Chondrocyte (in vitro differentiated cells): ENCODE measurements around the gene EXOC2. TPM values are rescaled to one million over a fixed set of nuclear protein-coding genes. Genes with fewer than 3 reads are reported as not detected.

Experiments
- DNase-seq: peaks from one replicate; pipeline ENCODE4 v3.0.0; 2021; ENCODE audit warnings: mixed read lengths, low spot score
- H3K27ac Mint-ChIP-seq: one replicate; pipeline ENCODE4 v1.8.0; 2021; ENCODE audit warnings: mild to moderate bottlenecking, moderate library complexity, mixed read lengths; ENCODE audit not compliant: unreplicated experiment
- H3K27me3 Mint-ChIP-seq: 2 replicates; pipeline ENCODE4 v1.8.0; 2021; ENCODE audit warnings: low read depth, mixed read lengths
- H3K36me3 Mint-ChIP-seq: 2 replicates; pipeline ENCODE4 v1.8.0; 2021; ENCODE audit warnings: low read depth, mixed read lengths
- H3K4me1 Mint-ChIP-seq: 2 replicates; pipeline ENCODE4 v1.8.0; 2021; ENCODE audit warnings: low read depth, mild to moderate bottlenecking, mixed read lengths
- H3K4me3 Mint-ChIP-seq: one replicate; pipeline ENCODE4 v1.8.0; 2021; ENCODE audit warnings: mild to moderate bottlenecking, moderate library complexity, mixed read lengths; ENCODE audit not compliant: unreplicated experiment
- H3K9me3 Mint-ChIP-seq: 2 replicates; pipeline ENCODE4 v1.8.0; 2021; ENCODE audit warnings: low read depth, mixed read lengths
- total RNA-seq: library from RNA; stranded (reverse); gene quantifications from 3 replicates; pipeline ENCODE4 v1.2.1, GENCODE V29; 2021
- TF ChIP-seq, protein P1 (sequence below): fragments of 200-600 bp; sonication (generic); IDR thresholded peaks from 2 replicates; pipeline ENCODE4 v1.5.0; 2021; ENCODE audit warnings: antibody characterized with exemption, mild to moderate bottlenecking, moderate library complexity

Gene EXOC2
- total RNA-seq, 1 donor from 2014 or later, result 27.5 TPM

DNA sequence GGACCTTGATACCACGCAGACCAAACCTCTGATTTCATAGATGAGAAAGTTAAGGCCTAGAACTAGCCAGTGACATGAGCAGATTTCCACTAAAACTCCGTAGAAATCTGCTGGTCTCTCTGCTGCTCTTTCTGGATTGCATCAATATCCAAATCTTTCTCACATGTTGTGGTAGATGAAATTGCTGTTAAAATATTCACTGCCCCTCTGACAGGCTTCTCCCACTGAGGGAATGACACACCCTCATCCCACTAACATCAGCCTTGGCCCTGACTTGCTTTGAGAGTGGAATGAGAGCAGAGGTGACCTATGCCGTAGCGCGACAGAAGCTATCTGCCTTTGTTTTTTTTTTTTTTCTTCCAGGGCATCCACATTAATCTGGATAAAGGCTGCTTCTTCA is 20.4 kb upstream of the EXOC2 start:
- Mint-ChIP-seq H3K27ac (no peak overlapping the region), H3K4me1 (peaks cover 16% of the 10 kb centered on the region), H3K4me3 (no peak overlapping the region), H3K9me3 (no peaks in the 10 kb centered on the region), H3K27me3 (peaks cover 10% of the 10 kb centered on the region), H3K36me3 (peaks cover 1% of the 10 kb centered on the region)
- no peak for DNase-seq
- TF ChIP-seq, protein P1, sequence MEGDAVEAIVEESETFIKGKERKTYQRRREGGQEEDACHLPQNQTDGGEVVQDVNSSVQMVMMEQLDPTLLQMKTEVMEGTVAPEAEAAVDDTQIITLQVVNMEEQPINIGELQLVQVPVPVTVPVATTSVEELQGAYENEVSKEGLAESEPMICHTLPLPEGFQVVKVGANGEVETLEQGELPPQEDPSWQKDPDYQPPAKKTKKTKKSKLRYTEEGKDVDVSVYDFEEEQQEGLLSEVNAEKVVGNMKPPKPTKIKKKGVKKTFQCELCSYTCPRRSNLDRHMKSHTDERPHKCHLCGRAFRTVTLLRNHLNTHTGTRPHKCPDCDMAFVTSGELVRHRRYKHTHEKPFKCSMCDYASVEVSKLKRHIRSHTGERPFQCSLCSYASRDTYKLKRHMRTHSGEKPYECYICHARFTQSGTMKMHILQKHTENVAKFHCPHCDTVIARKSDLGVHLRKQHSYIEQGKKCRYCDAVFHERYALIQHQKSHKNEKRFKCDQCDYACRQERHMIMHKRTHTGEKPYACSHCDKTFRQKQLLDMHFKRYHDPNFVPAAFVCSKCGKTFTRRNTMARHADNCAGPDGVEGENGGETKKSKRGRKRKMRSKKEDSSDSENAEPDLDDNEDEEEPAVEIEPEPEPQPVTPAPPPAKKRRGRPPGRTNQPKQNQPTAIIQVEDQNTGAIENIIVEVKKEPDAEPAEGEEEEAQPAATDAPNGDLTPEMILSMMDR, result no peak

DNA sequence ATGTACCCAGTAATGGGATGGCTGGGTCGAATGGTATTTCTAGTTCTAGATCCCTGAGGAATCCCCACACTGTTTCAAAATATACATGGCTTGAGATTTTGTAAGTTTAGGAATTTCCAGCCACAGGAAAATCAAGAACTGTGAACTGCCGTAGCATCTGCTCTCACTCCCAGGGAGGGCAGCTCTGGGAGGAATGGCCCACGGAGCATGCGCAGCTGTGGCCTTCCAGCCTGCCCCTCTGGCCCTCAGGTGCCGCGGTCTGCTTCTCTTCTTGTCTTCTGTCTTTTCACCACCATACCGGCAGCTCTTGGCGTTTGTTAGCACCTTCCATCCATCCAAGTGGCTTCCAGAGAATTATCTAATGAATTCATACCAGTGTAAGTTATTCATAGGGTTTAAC is 19.9 kb upstream of the EXOC2 start:
- Mint-ChIP-seq H3K27me3 (peaks cover 6% of the 10 kb centered on the region), H3K27ac (no peak overlapping the region)

DNA sequence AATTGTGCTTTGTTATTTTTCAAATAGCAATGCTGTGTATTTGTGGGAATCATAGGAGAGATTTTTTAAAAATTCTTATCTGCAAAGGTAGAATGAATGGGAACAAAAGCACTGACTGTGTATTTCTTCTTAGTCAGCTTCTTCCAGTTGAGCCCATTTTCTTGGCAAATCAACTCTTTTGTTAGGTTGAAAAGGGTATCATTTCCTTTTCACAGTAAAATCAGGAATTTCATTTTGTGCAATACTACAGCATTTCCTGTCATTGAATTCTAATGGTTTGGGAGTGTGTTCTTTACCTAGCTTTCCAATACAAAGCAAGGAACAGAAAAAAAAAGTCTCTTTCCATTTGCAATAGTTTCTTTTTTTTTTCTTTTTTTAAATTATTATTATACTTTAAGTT is 19.0 kb upstream of the EXOC2 start:
- peaks cover 19% of the 10 kb centered on the region for H3K4me1 Mint-ChIP-seq
- H3K27me3 Mint-ChIP-seq, result no peaks in the 10 kb centered on the region
- H3K36me3 Mint-ChIP-seq, result no peaks in the 10 kb centered on the region

More for the DNA sequence above, 19.9 kb upstream of the EXOC2 start:
- H3K4me1 Mint-ChIP-seq, result peaks cover 16% of the 10 kb centered on the region
- peaks cover 1% of the 10 kb centered on the region for H3K36me3 Mint-ChIP-seq
- H3K9me3 Mint-ChIP-seq, result no peaks in the 10 kb centered on the region
- TF ChIP-seq, protein P1, result no peak
- no peak overlapping the region for H3K4me3 Mint-ChIP-seq
- no peak for DNase-seq

DNA sequence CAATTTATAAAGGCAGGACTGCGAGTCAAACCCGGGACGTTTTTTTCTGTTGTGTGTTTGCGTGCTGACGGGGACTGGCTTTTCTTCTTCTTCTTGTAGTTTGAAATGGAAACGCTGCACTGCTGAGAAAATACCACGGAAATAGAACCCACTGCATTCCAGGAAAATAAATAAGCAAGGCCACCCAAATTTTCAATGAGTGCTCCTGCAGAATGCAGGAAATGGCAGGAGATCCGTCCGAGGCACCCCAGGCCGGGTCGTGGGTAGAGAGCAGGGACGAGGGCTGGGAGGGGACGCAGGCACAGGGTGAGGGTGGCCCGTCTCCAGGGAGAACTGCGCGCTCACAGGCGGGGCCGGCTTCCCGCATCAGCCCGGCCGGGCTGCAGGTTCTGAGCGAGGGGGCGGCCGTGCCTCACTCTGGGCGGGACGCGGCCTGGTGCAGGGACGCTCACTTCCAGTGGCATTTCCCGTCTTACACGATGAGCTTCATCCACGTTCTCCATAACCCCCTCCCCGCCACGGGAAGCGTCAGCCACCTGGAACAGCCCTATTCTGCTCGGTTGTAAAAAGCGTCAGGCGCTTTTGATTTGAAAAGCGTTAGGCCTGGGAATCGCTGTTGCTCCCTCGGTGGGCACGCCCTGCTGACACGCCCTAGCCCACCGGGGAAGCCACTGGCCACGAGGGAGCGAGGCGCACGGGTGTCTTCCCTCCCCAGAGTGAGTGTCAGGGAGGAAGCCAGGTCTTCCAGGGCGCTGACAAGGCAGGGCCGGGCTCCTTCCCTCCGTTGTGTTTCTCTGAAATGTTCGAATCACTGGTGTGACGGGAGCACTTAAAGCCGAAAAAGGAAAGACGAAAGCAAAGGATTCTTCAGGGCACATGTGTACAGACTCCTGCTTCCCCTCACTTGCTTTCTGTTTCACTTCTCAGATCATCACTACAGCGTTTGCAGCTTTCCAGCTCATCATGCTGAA is 17.9 kb upstream of the EXOC2 start:
- Mint-ChIP-seq H3K4me1 (peaks cover 29% of the 10 kb centered on the region), H3K9me3 (no peaks in the 10 kb centered on the region), H3K27me3 (no peaks in the 10 kb centered on the region), H3K36me3 (no peaks in the 10 kb centered on the region), H3K4me3 (peak overlapping the region; percentile 88), H3K27ac (peak overlapping the region; percentile 92)
- no peak for DNase-seq
- TF ChIP-seq, protein P1, result peak; percentile 12

More for the DNA sequence above, 19.0 kb upstream of the EXOC2 start:
- DNase-seq, result no peak
- Mint-ChIP-seq H3K4me3 (no peak overlapping the region), H3K9me3 (no peaks in the 10 kb centered on the region), H3K27ac (no peak overlapping the region)
- TF ChIP-seq, protein P1, result no peak

DNA sequence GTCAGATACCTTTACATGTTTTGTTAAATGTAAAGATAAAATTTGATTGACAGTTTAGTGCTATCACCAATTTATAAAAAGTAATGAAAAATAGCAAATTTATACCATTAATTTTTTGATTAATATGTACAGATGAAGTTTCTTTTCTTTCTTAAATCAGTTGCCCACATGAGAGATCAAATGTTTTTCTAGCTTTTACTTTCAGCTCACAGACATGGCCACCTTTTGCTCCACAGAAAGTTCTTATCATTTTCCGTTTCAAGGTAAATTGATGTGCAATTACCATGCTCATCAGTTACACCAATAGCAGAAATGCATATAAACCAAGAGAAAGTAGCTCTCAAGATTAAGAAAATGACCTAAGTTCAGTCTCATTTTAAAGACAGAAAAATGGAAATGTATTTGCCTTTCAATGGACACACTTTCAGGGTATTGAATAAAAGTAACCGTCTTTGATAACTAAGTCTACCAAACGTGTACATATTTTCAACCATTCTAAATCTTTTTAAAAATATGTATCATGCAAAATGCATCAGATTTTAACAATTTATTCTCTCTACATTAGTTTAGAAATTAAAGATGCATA is 16.6 kb upstream of the EXOC2 start:
- DNase-seq, result no peak
- no peak overlapping the region for H3K4me3 Mint-ChIP-seq
- H3K27ac Mint-ChIP-seq, result no peak overlapping the region
- TF ChIP-seq, protein P1, result no peak
- H3K4me1 Mint-ChIP-seq, result peaks cover 29% of the 10 kb centered on the region
- H3K9me3 Mint-ChIP-seq, result no peaks in the 10 kb centered on the region
- no peaks in the 10 kb centered on the region for H3K36me3 Mint-ChIP-seq
- H3K27me3 Mint-ChIP-seq, result no peaks in the 10 kb centered on the region
